BE2C (cell line): Measurements from ENCODE around the gene SAPCD1.
"Not testable (repeated sequence)": the region's sequence is repeated elsewhere in the genome, so short reads cannot be mapped to it uniquely, and the experiment has no call there.

Source experiments
- DNase-seq: peaks from one replicate; pipeline ENCODE4 v3.0.0-alpha.2; 2020
- H3K27me3 ChIP-seq: fragments of 250-450 bp; sonication (Bioruptor Pico); 2 replicates; pipeline ENCODE4 v1.5.1; 2020; ENCODE audit warnings: mild to moderate bottlenecking
- H3K36me3 ChIP-seq: fragments of 250-450 bp; sonication (Bioruptor Pico); 2 replicates; pipeline ENCODE4 v1.5.1; 2020; ENCODE audit warnings: mild to moderate bottlenecking
- H3K4me1 ChIP-seq: fragments of 250-450 bp; sonication (Bioruptor Pico); 2 replicates; pipeline ENCODE4 v1.5.1; 2020
- H3K4me3 ChIP-seq: 2 replicates; pipeline ENCODE4 v1.5.1; 2011; ENCODE audit warnings: low read depth, low read length
- H3K9me3 ChIP-seq: fragments of 250-450 bp; sonication (Bioruptor Pico); 2 replicates; pipeline ENCODE4 v1.5.1; 2020
- TF ChIP-seq, protein P1 (sequence below): IDR thresholded peaks from 2 replicates; pipeline ENCODE4 v1.5.1; 2012; ENCODE audit warnings: mild to moderate bottlenecking, low read depth, low read length

The SAPCD1 gene

DNA sequence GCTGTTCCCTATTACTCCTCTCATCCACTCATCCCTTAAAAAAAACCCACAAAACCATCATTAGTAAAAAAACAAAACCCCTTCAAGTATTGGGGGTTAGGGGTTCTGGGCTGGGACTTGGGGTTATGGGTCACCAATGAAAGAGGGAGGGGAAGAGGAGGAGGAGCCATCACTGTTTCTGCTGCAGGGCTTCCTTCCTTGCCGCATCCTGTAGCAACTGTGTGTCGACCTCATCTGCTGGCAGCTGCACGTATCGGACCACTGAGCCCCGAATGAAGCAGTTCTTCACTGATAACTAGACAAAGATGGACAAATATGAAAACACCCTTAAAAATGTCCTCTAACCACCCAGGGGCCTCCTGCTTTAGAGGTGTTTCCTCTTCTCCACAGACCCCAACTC is 35.1 kb downstream of the SAPCD1 start:
- Histone ChIP-seq H3K36me3 (peaks cover 16% of the 10 kb centered on the region), H3K9me3 (no peaks in the 10 kb centered on the region), H3K27me3 (no peaks in the 10 kb centered on the region), H3K4me3 (no peak overlapping the region), H3K4me1 (no peaks in the 10 kb centered on the region)
- no peak for DNase-seq
- TF ChIP-seq, protein P1, sequence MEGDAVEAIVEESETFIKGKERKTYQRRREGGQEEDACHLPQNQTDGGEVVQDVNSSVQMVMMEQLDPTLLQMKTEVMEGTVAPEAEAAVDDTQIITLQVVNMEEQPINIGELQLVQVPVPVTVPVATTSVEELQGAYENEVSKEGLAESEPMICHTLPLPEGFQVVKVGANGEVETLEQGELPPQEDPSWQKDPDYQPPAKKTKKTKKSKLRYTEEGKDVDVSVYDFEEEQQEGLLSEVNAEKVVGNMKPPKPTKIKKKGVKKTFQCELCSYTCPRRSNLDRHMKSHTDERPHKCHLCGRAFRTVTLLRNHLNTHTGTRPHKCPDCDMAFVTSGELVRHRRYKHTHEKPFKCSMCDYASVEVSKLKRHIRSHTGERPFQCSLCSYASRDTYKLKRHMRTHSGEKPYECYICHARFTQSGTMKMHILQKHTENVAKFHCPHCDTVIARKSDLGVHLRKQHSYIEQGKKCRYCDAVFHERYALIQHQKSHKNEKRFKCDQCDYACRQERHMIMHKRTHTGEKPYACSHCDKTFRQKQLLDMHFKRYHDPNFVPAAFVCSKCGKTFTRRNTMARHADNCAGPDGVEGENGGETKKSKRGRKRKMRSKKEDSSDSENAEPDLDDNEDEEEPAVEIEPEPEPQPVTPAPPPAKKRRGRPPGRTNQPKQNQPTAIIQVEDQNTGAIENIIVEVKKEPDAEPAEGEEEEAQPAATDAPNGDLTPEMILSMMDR = no peak

DNA sequence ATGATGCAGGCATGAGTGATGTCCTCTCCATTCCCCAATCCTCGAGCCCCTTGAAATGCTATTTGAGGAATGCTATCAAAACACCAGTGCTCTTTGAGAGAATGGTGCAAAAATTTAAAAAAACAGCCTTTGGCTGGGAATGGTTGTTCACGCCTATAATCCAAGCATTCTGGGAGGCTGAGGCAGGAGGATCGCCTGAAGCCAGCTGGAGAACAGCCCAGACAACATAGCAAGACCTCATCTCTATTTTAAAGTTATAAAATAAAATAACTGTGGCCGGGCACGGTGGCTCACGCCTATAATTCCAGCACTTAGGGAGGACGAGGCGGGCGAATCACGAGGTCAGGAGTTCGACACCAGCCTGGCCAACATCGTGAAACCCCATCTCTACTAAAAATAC is 37.3 kb downstream of the SAPCD1 start:
- H3K27me3 ChIP-seq = no peaks in the 10 kb centered on the region
- no peaks in the 10 kb centered on the region for H3K9me3 ChIP-seq
- TF ChIP-seq, protein P1 = no peak
- no peak overlapping the region for H3K4me3 ChIP-seq
- H3K36me3 ChIP-seq = peaks cover 9% of the 10 kb centered on the region; the same call in 1 of the 2 replicates
- no peak for DNase-seq
- H3K4me1 ChIP-seq = no peaks in the 10 kb centered on the region

DNA sequence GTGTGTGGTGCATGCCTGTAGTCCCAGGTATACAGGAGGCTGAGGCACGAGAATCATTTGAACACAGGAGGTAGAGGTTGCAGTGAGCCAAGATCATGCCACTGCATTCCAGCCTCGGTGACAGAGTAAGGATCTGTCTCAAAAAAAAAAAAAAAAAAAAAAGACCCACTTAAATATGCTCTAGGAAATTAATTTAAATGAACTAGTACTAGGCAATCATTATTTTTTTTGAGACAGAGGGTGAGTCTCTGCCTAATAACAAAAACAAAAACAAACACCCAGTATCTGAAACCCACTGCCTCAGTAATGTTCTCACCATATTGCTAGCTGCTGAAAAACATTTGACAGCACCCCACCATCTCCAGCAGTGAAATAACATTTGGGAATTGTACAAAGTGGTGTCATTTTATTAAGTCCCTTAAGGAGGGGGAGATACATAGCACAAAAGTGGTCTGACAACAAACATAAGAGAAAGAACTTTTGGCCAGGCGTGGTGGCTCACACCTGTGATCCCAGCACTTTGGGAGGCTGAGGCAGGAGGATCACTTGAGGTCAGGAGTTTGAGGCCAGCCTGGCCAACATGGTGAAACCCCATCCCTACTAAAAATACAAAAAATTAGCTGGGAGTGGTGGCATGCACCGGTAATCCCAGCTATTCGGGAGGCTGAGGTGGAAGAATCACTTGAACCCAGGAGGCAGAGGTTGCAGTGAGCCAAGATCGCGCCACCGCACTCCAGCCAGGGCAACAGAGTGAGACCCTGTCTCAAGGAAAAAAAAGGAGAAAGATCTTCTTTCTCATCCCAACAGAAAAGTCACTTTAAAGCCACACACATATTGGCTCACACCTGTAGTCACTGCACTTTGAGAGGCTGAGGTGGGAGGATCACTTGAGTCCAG is 38.8 kb downstream of the SAPCD1 start:
- H3K36me3 ChIP-seq, H3K9me3 ChIP-seq, DNase-seq, H3K4me3 ChIP-seq, H3K4me1 ChIP-seq, H3K27me3 ChIP-seq: not testable (repeated sequence)

DNA sequence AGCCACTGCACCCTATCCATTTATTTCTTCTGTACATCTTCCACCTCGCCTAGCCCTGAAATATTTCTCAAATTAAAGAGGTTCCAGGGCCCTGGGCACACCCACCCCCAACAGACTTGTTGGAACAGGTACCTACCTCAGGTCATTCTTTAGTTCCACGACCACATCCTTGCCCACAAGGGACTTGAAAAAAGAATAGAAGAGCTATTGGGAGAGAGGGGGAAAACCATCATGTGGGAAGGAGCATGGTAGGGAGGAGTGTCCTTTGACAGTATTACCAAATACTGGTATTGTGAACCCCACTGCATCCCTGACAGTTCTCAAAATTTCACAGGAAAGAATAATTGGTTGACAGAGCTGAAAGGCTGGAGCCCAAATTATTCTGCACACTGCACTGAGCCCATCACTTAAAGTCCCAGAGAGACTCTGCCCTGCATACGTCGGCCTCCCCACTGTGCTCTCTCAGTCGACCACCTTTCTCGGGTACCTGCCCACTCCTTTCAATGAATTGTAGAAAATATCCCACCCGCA is 43.5 kb downstream of the SAPCD1 start:
- Histone ChIP-seq H3K4me3 (peak overlapping the region; percentile 86), H3K4me1 (no peaks in the 10 kb centered on the region), H3K9me3 (no peaks in the 10 kb centered on the region), H3K36me3 (peaks cover 3% of the 10 kb centered on the region; the same call in 1 of the 2 replicates), H3K27me3 (no peaks in the 10 kb centered on the region)
- DNase-seq = no peak
- TF ChIP-seq, protein P1 = no peak

DNA sequence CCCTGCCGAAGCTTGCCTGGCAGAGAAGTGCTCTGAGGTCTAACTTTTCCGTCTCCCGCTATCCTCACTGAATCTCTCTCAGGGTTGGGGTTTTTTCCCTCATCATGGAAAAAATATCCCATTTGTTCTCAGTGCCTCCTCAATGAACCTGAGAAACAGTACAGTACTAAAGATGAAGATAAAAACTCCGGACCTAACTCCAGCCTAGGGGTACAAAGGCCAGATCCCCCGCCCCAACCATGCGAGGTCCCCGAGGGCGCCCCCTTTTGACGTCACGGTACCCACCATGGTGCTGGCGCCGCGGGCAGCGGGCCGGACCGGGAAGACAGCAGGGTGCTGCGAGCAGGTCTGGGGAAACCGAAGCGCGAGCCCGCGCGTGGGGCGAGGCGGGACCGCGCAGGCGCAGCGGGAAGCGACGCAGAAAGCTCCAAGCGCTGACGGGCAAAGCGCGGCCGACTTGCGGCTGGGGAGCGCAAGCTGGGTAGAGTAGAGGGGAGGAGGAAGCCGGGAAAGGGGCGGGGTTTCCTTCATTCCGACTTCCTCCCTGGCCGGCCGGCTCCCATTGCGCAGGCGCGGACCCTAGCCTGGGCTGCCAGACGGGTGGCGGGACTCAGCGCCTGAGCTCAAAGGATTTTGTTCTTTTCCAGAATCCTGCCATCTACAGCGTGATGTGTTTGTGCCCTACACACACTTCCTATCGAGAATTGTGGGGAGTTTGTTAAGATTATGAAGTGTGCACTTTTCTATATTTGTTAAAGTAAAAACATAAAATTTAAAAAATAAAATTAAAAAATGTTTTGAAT is 44.2 kb downstream of the SAPCD1 start, which contains the start of gene LSM2:
LSM2 (minus strand) TSS at position 497 of the 803 bp plus-strand sequence; CDS start at position 288, 209 bp downstream.
- no peaks in the 10 kb centered on the region for H3K4me1 ChIP-seq
- peaks cover 3% of the 10 kb centered on the region; the same call in 1 of the 2 replicates for H3K36me3 ChIP-seq
- DNase-seq = peak; percentile 99
- TF ChIP-seq, protein P1 = peak; percentile 12; the same call in 1 of the 2 replicates
- no peaks in the 10 kb centered on the region for H3K27me3 ChIP-seq
- peak within 1 kb of the TSS; percentile 86 for H3K4me3 ChIP-seq
- H3K9me3 ChIP-seq = no peaks in the 10 kb centered on the region

DNA sequence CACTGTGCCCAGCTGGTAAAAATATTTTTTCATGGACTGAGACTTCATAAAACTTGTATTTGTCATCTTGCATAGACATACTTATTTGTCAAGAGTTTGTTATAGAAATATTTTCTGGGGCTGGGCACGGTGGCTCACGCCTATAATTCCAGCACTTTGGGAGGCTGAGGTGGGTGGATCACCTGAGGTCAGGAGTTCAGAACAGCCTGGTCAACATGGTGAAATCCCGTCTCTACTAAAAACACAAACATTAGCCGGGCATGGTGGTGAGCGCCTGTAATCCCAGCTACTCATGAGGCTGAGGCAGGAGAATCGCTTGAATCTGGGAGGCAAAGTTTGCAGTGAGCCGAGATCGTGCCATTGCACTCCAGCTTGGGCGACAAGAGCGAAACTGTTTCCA is 46.1 kb downstream of the SAPCD1 start:
- H3K27me3 ChIP-seq, H3K4me1 ChIP-seq, DNase-seq, H3K9me3 ChIP-seq, H3K4me3 ChIP-seq, H3K36me3 ChIP-seq: not testable (repeated sequence)
